Endothelial cell of umbilical vein (primary cell): ENCODE measurements around the gene CSAG3. TPM values are rescaled to one million over a fixed set of nuclear protein-coding genes. Genes with fewer than 3 reads are reported as not detected.
"Not testable (repeated sequence)": the region's sequence is repeated elsewhere in the genome, so short reads cannot be mapped to it uniquely, and the experiment has no call there.

Experiments used
- BruUV-seq: library from RNA; stranded (reverse); fragments of 400-500 nt; replicated peaks from 2 replicates; lab custom pipeline; 2021; lab: Mats Ljungman, UMichigan
- CTCF ChIA-PET: fragments of 300-600, 350-600 bp; sonication (Branson Sonifier 250); formaldehyde crosslinking; loops from one replicate; lab custom pipeline; 2021; ENCODE audit warnings: antibody characterized with exemption, inconsistent platforms; lab: Charles Lee
- POLR2A ChIA-PET: fragments of 300-600, 350-600 bp; sonication (Branson Sonifier 250); formaldehyde crosslinking; loops from one replicate; lab custom pipeline; 2021; ENCODE audit warnings: antibody characterized with exemption, inconsistent platforms; lab: Charles Lee
- DNase-seq: peaks from one replicate; pipeline ENCODE4 v3.0.0-alpha.2; 2011; ENCODE audit warnings: low read depth, low spot score
- FAIRE-seq: peaks from 2 replicates; lab custom pipeline; 2011; peaks lifted over from hg19 to GRCh38; lab: Jason Lieb, UNC
- H2AFZ ChIP-seq: 2 replicates; pipeline ENCODE4 v1.6.0; 2012; ENCODE audit warnings: low read depth, low read length, control low read depth, inconsistent platforms
- H3K27ac ChIP-seq: 2 replicates; pipeline ENCODE4 v1.5.1; 2011; ENCODE audit warnings: low read depth, mild to moderate bottlenecking, control low read depth, low read length, moderate library complexity; ENCODE audit not compliant: insufficient read depth
- H3K27me3 ChIP-seq, 2 experiments: 2 replicates each; pipeline versions ENCODE4 v1.6.0 to v1.6.1; 2011; ENCODE audit warnings: low read length in 2 of 2, mixed read lengths in 1 of 2; ENCODE audit not compliant: control insufficient read depth in 2 of 2, insufficient read depth in 2 of 2
- H3K36me3 ChIP-seq, 2 experiments: 2 replicates in 1 of 2; 3 replicates in 1 of 2; pipeline ENCODE4 v1.5.1; 2011; ENCODE audit warnings: low read length in 2 of 2, mild to moderate bottlenecking in 1 of 2, moderate library complexity in 1 of 2; ENCODE audit not compliant: control insufficient read depth in 2 of 2, insufficient read depth in 2 of 2; ENCODE audit errors: extremely low read depth in 1 of 2
- H3K4me1 ChIP-seq: 3 replicates; pipeline ENCODE4 v1.5.1; 2011; ENCODE audit warnings: mild to moderate bottlenecking, low read length; ENCODE audit not compliant: control insufficient read depth, insufficient read depth; ENCODE audit errors: extremely low read depth
- H3K4me2 ChIP-seq: 2 replicates; pipeline ENCODE4 v1.6.1; 2011; ENCODE audit warnings: low read length, control low read depth, mixed read lengths; ENCODE audit not compliant: insufficient read depth
- H3K4me3 ChIP-seq, 3 experiments: fragments of 200-600 bp in 1 of 3; sonication (generic), shearing (Covaris generic) in 1 of 3; replicated peaks in 1 of 3; 2 replicates each; pipeline ENCODE4 v1.5.1; 2011 to 2016; ENCODE audit warnings: control low read depth in 3 of 3, low read length in 3 of 3, mild to moderate bottlenecking in 2 of 3, inconsistent platforms in 1 of 3, low read depth in 1 of 3, moderate library complexity in 1 of 3; ENCODE audit not compliant: insufficient read depth in 1 of 3
- H3K79me2 ChIP-seq: 2 replicates; pipeline ENCODE4 v1.6.0; 2012; ENCODE audit warnings: low read length, inconsistent platforms; ENCODE audit not compliant: control insufficient read depth, insufficient read depth
- H3K9ac ChIP-seq: replicated peaks from 2 replicates; pipeline ENCODE3; 2011; ENCODE audit warnings: low read length, control low read depth; ENCODE audit not compliant: insufficient read depth; ENCODE audit errors: extremely low read depth
- H3K9me1 ChIP-seq: replicated peaks from 3 replicates; pipeline ENCODE4 v1.6.0; 2011; ENCODE audit warnings: mild to moderate bottlenecking, low read length; ENCODE audit not compliant: control insufficient read depth, insufficient read depth; ENCODE audit errors: extremely low read depth
- H3K9me3 ChIP-seq: replicated peaks from 2 replicates; pipeline ENCODE4 v1.5.1; 2012; ENCODE audit warnings: low read length, inconsistent platforms; ENCODE audit not compliant: control insufficient read depth, insufficient read depth
- H4K20me1 ChIP-seq: replicated peaks from 2 replicates; pipeline ENCODE3; 2011; ENCODE audit warnings: mild to moderate bottlenecking, low read length; ENCODE audit not compliant: control insufficient read depth, insufficient read depth; ENCODE audit errors: extremely low read depth
- CTCF ChIP-seq, 2 donors: IDR thresholded peaks; 1 replicate in 1 of 2; 2 replicates in 1 of 2; pipeline ENCODE4 v1.5.1; 2011; ENCODE audit warnings: low read length in 2 of 2, mild to moderate bottlenecking in 2 of 2, moderate library complexity in 2 of 2, control low read depth in 1 of 2, inconsistent platforms in 1 of 2, low read depth in 1 of 2; ENCODE audit not compliant: insufficient read depth in 1 of 2; ENCODE audit errors: extremely low read depth in 1 of 2
- EZH2 ChIP-seq: IDR thresholded peaks from 2 replicates; pipeline ENCODE4 v1.6.1; 2012; ENCODE audit warnings: borderline replicate concordance, low read depth, mild to moderate bottlenecking, moderate library complexity, low read length, inconsistent platforms; ENCODE audit not compliant: severe bottlenecking
- FOS ChIP-seq: IDR thresholded peaks from 2 replicates; pipeline ENCODE4 v1.6.1; 2011; ENCODE audit warnings: mild to moderate bottlenecking, low read length, moderate library complexity, borderline replicate concordance; ENCODE audit not compliant: insufficient read depth
- GATA2 ChIP-seq: IDR thresholded peaks from 2 replicates; pipeline ENCODE4 v1.7.0; 2011; ENCODE audit warnings: low read depth, mild to moderate bottlenecking, moderate library complexity, mixed read lengths, low read length; ENCODE audit not compliant: insufficient read length, insufficient read depth
- MAX ChIP-seq: IDR thresholded peaks from 2 replicates; pipeline ENCODE4 v1.6.1; 2011; ENCODE audit not compliant: insufficient read depth, insufficient read length
- MYC ChIP-seq: IDR thresholded peaks from one replicate; pipeline ENCODE4 v1.6.1; 2011; ENCODE audit warnings: mild to moderate bottlenecking, low read depth, low read length
- POLR2A ChIP-seq: IDR thresholded peaks from 2 replicates; pipeline ENCODE4 v1.6.1; 2012; ENCODE audit warnings: low read depth, mild to moderate bottlenecking, control low read depth, low read length
- POLR2AphosphoS5 ChIP-seq: IDR thresholded peaks from 2 replicates; pipeline ENCODE4 v1.6.1; 2012; ENCODE audit warnings: low read depth, mild to moderate bottlenecking, control low read depth, low read length, moderate library complexity; ENCODE audit not compliant: insufficient read depth
- dilution Hi-C: fragments of 300-500 bp; cut with MboI; formaldehyde crosslinking; loops from one replicate; pipeline ENCODE4 v1.15.0; 2019; ENCODE audit warnings: low sequenced_read_pairs; ENCODE audit not compliant: extremely low pct_ligation_motif_present
- intact Hi-C: fragments of 100-400 bp; cut with micrococcal nuclease; formaldehyde crosslinking; loops from one replicate; pipeline ENCODE4 v1.10.0; 2022
- polyA plus RNA-seq, 4 experiments: library from polyadenylated mRNA; depleted of rRNA in 3 of 4; stranded (reverse) in 3 of 4; unstranded in 1 of 4; fragments of >200 nt; gene quantifications; 2 replicates each; pipeline versions ENCODE4 v1.2.1 to v1.2.3, GENCODE V29; 2011 to 2012; ENCODE audit warnings: missing spikeins in 1 of 4
- total RNA-seq: library from RNA; stranded (reverse); gene quantifications from 2 replicates; pipeline ENCODE4 v1.2.3, GENCODE V29; 2021

Gene CSAG3
- total and polyA plus RNA-seq, 2 donors (not counting 3 experiments of a cell fraction or from before 2014, with no cell fraction given) = not detected

GRCh38 chrX:152787062-152787461 is 28.0 kb downstream of the CSAG3 start:
- H3K27me3 ChIP-seq, H4K20me1 ChIP-seq, CTCF ChIA-PET, POLR2A ChIA-PET, H3K4me2 ChIP-seq, H3K36me3 ChIP-seq, BruUV-seq, H3K4me1 ChIP-seq, H3K9me1 ChIP-seq, DNase-seq, H3K4me3 ChIP-seq, dilution Hi-C loops, H2AFZ ChIP-seq, H3K79me2 ChIP-seq, H3K9me3 ChIP-seq, H3K9ac ChIP-seq, intact Hi-C loops, H3K27ac ChIP-seq: not testable (repeated sequence)
- FAIRE-seq = peak; percentile 58

GRCh38 chrX:152798945-152799344 is 39.9 kb downstream of the CSAG3 start:
- Histone ChIP-seq H3K9me1 (no peaks in the 10 kb centered on the region), H3K4me1 (no peaks in the 10 kb centered on the region), H3K36me3 (no peaks in the 10 kb centered on the region), H4K20me1 (no peaks in the 10 kb centered on the region), H3K27ac (no peak overlapping the region), H2AFZ (no peak overlapping the region), H3K79me2 (no peaks in the 10 kb centered on the region), H3K9me3 (no peaks in the 10 kb centered on the region), H3K9ac (no peak overlapping the region), H3K4me3 (no peak overlapping the region), H3K4me2 (no peak overlapping the region), H3K27me3 (peaks cover 0 to 2% of the 10 kb centered on the region in 2 experiments)
- TF ChIP-seq FOS (no peak), CTCF (IDR thresholded peaks at IDR 0.05; ENCODE audit: extremely low read depth in 1 of 2, insufficient read depth in 1 of 2, low read depth in 1 of 2, low read length in 2 of 2) (no peak), MAX (no peak), POLR2AphosphoS5 (no peak), EZH2 (no peak), MYC (no peak), POLR2A (no peak), GATA2 (no peak)
- no TSS peak for BruUV-seq
- FAIRE-seq (no peak), DNase-seq (no peak)
- dilution Hi-C loops = no loop called here
- CTCF ChIA-PET = no interaction called here
- POLR2A ChIA-PET = no interaction called here
- intact Hi-C loops = no loop called here
